ENCODE measurements around the gene CHST13. TPM values are rescaled to one million over a fixed set of nuclear protein-coding genes. Genes with fewer than 3 reads are reported as not detected.
"Not testable (repeated sequence)": the region's sequence is repeated elsewhere in the genome, so short reads cannot be mapped to it uniquely, and the experiment has no call there.

The CHST13 gene
- total RNA-seq, 1 donor from 2014 or later, result not detected

- DNase-seq, result no peak
Measured at GRCh38 chr3:126525853-126526667, 2.1 kb downstream of the CHST13 start.

GRCh38 chr3:126526668-126527005 is 2.7 kb downstream of the CHST13 start:
- no peak for DNase-seq

- no peak for DNase-seq
Measured at GRCh38 chr3:126527006-126527405, 3.1 kb downstream of the CHST13 start.

GRCh38 chr3:126527455-126528211 is 3.7 kb downstream of the CHST13 start:
- no peak for DNase-seq

GRCh38 chr3:126528419-126528799 is 4.5 kb downstream of the CHST13 start:
- no peak for DNase-seq

- DNase-seq, result no peak
Measured at GRCh38 chr3:126528800-126529541, 5.0 kb downstream of the CHST13 start.

- no peak for DNase-seq
Measured at GRCh38 chr3:126529585-126530170, 5.7 kb downstream of the CHST13 start.

- no peak for DNase-seq
Measured at GRCh38 chr3:126530171-126531050, 6.5 kb downstream of the CHST13 start.

- no peak for DNase-seq
Measured at GRCh38 chr3:126531051-126531330, 7.0 kb downstream of the CHST13 start.

- no peak for DNase-seq
Measured at GRCh38 chr3:126533506-126533905, 9.6 kb downstream of the CHST13 start.

GRCh38 chr3:126534716-126535115 is 10.8 kb downstream of the CHST13 start:
- not testable (repeated sequence) for DNase-seq

- no peak for DNase-seq
Measured at GRCh38 chr3:126535636-126536035, 11.7 kb downstream of the CHST13 start.

- no peak for DNase-seq
Measured at GRCh38 chr3:126536126-126536525, 12.2 kb downstream of the CHST13 start.

- no peak for DNase-seq
Measured at GRCh38 chr3:126537116-126537729, 13.3 kb downstream of the CHST13 start.

GRCh38 chr3:126537730-126538281 is 13.9 kb downstream of the CHST13 start:
- DNase-seq, result no peak

GRCh38 chr3:126538316-126538715 is 14.4 kb downstream of the CHST13 start:
- no peak for DNase-seq

GRCh38 chr3:126538966-126539365 is 15.0 kb downstream of the CHST13 start:
- no peak for DNase-seq

- DNase-seq, result no peak
Measured at GRCh38 chr3:126539558-126540250, 15.7 kb downstream of the CHST13 start.

- DNase-seq, result peak; percentile 35
Measured at GRCh38 chr3:126540342-126540849, 16.4 kb downstream of the CHST13 start.
